Chondrocyte (in vitro differentiated cells): ENCODE data around the gene PRUNE2. TPM values are rescaled to one million over a fixed set of nuclear protein-coding genes. Genes with fewer than 3 reads are reported as not detected.

Source experiments
- DNase-seq: peaks from one replicate; pipeline ENCODE4 v3.0.0; 2021; ENCODE audit warnings: mixed read lengths, low spot score
- H3K27ac Mint-ChIP-seq: one replicate; pipeline ENCODE4 v1.8.0; 2021; ENCODE audit warnings: mild to moderate bottlenecking, moderate library complexity, mixed read lengths; ENCODE audit not compliant: unreplicated experiment
- H3K27me3 Mint-ChIP-seq: 2 replicates; pipeline ENCODE4 v1.8.0; 2021; ENCODE audit warnings: low read depth, mixed read lengths
- H3K36me3 Mint-ChIP-seq: 2 replicates; pipeline ENCODE4 v1.8.0; 2021; ENCODE audit warnings: low read depth, mixed read lengths
- H3K4me1 Mint-ChIP-seq: 2 replicates; pipeline ENCODE4 v1.8.0; 2021; ENCODE audit warnings: low read depth, mild to moderate bottlenecking, mixed read lengths
- H3K4me3 Mint-ChIP-seq: one replicate; pipeline ENCODE4 v1.8.0; 2021; ENCODE audit warnings: mild to moderate bottlenecking, moderate library complexity, mixed read lengths; ENCODE audit not compliant: unreplicated experiment
- H3K9me3 Mint-ChIP-seq: 2 replicates; pipeline ENCODE4 v1.8.0; 2021; ENCODE audit warnings: low read depth, mixed read lengths
- CTCF ChIP-seq: fragments of 200-600 bp; sonication (generic); IDR thresholded peaks from 2 replicates; pipeline ENCODE4 v1.5.0; 2021; ENCODE audit warnings: antibody characterized with exemption, mild to moderate bottlenecking, moderate library complexity
- total RNA-seq: library from RNA; stranded (reverse); gene quantifications from 3 replicates; pipeline ENCODE4 v1.2.1, GENCODE V29; 2021

Gene PRUNE2
- total RNA-seq, 1 donor from 2014 or later: 10.5 TPM

- H3K9me3 Mint-ChIP-seq: no peaks in the 10 kb centered on the region
- TF ChIP-seq CTCF: no peak
- H3K27me3 Mint-ChIP-seq: no peaks in the 10 kb centered on the region
- H3K4me3 Mint-ChIP-seq: no peak overlapping the region
- no peak overlapping the region for H3K27ac Mint-ChIP-seq
- DNase-seq: no peak
- H3K36me3 Mint-ChIP-seq: peaks cover 2% of the 10 kb centered on the region
- H3K4me1 Mint-ChIP-seq: peaks cover 24% of the 10 kb centered on the region
Observed at GRCh38 chr9:76613974-76614373, 291.9 kb downstream of the PRUNE2 start.

GRCh38 chr9:76613150-76613781 lies 292.6 kb downstream of the PRUNE2 start:
- H3K27ac Mint-ChIP-seq: no peak overlapping the region
- peaks cover 3% of the 10 kb centered on the region for H3K36me3 Mint-ChIP-seq
- H3K4me3 Mint-ChIP-seq: no peak overlapping the region
- H3K27me3 Mint-ChIP-seq: no peaks in the 10 kb centered on the region
- no peak for TF ChIP-seq CTCF
- H3K9me3 Mint-ChIP-seq: no peaks in the 10 kb centered on the region
- no peak for DNase-seq
- peaks cover 17% of the 10 kb centered on the region for H3K4me1 Mint-ChIP-seq

GRCh38 chr9:76610011-76610352 lies 295.9 kb downstream of the PRUNE2 start:
- H3K4me1 Mint-ChIP-seq: peaks cover 13% of the 10 kb centered on the region
- TF ChIP-seq CTCF: no peak
- H3K27ac Mint-ChIP-seq: no peak overlapping the region
- no peaks in the 10 kb centered on the region for H3K9me3 Mint-ChIP-seq
- H3K27me3 Mint-ChIP-seq: no peaks in the 10 kb centered on the region
- H3K36me3 Mint-ChIP-seq: peaks cover 6% of the 10 kb centered on the region
- H3K4me3 Mint-ChIP-seq: no peak overlapping the region
- no peak for DNase-seq

- Mint-ChIP-seq H3K27me3 (no peaks in the 10 kb centered on the region), H3K4me3 (no peak overlapping the region), H3K27ac (no peak overlapping the region), H3K9me3 (no peaks in the 10 kb centered on the region), H3K36me3 (peaks cover 6% of the 10 kb centered on the region), H3K4me1 (peaks cover 8% of the 10 kb centered on the region)
- DNase-seq: no peak
- TF ChIP-seq CTCF: no peak
Observed at GRCh38 chr9:76609285-76610010, 296.5 kb downstream of the PRUNE2 start.

- Mint-ChIP-seq H3K27ac (no peak overlapping the region), H3K27me3 (no peaks in the 10 kb centered on the region), H3K9me3 (no peaks in the 10 kb centered on the region), H3K4me1 (peaks cover 6% of the 10 kb centered on the region), H3K4me3 (no peak overlapping the region), H3K36me3 (peaks cover 6% of the 10 kb centered on the region)
- no peak for DNase-seq
- TF ChIP-seq CTCF: no peak
Observed at GRCh38 chr9:76608575-76609273, 297.2 kb downstream of the PRUNE2 start.
